HT1080 (cell line): ENCODE measurements around the gene ADCY3. TPM values are rescaled to one million over a fixed set of nuclear protein-coding genes. Genes with fewer than 3 reads are reported as not detected.

Experiments
- DNase-seq: peaks from one replicate; pipeline ENCODE4 v3.0.0-alpha.2; 2015; ENCODE audit warnings: low read depth
- small RNA-seq: library from RNA; depleted of rRNA; stranded (forward); fragments of <200 nt; gene quantifications from one replicate; pipeline ENCODE3, GENCODE V24; 2014
- total RNA-seq: library from RNA; depleted of rRNA; stranded (reverse); fragments of >200 nt; shearing (Covaris generic); gene quantifications from 2 replicates; pipeline ENCODE4 v1.2.3, GENCODE V29; 2014; rRNA removed

The ADCY3 gene
- total RNA-seq, 1 experiment from 2014 or later = 73.5 TPM

- DNase-seq = no peak
Measured at GRCh38 chr2:24771764-24772586, 148.1 kb downstream of the ADCY3 start.

DNA sequence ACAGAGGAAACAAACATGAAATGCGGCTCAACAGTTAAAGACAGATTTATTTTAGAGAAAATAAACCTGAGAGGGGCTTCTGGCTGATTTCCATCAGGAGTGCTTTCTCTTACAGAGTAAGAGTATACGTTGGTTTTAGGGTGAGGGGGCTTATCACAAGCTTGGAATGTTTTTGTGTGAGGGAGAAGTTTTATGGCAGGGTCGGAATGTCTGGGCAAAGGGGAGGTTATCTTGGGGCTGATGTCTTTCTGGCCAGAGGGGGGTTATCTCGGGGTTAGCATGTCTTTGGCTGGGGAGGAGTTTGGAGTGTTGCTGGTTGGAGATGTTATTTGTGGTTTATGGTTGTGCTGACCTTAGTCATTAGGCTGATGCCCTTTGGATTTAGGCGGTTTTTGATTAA, 149.0 kb downstream of the ADCY3 start:
- no peak for DNase-seq

Small RNA genes lying within 50 kb of the gene (small RNA-seq; reads per million reads assigned to genes)
- not detected for gene AC013267.1
- not detected for gene RF00016

Other genes with a start within 250 kb of the ADCY3 start
- gene PTRHD1, start 126.8 kb downstream of the ADCY3 start, total RNA-seq = 48.4 and 53.5 TPM in 2 replicates
- 46.5 and 49.4 TPM in 2 replicates for gene CENPO, start 126.8 kb downstream of the ADCY3 start, total RNA-seq
- 0.47 and 1.8 TPM in 2 replicates for gene DNAJC27, start 51.7 kb upstream of the ADCY3 start, total RNA-seq
- 3.9 and 5.6 TPM in 2 replicates for gene EFR3B, start 121.8 kb upstream of the ADCY3 start, total RNA-seq
- gene POMC, start 248.3 kb upstream of the ADCY3 start, total RNA-seq = not detected in 2 replicates